HCT116 (cell line): ENCODE measurements around the gene CERS6. TPM values are rescaled to one million over a fixed set of nuclear protein-coding genes. Genes with fewer than 3 reads are reported as not detected.

Experiments used
- ATAC-seq: fragments of 200-7000 bp; cut with Tn5 transposase; 2 replicates; pipeline ENCODE4 v1.9.1; 2020; ENCODE audit warnings: mild to moderate bottlenecking, moderate library complexity
- BruUV-seq: library from RNA; stranded (reverse); fragments of 400-500 nt; replicated peaks from 2 replicates; lab custom pipeline; 2021; lab: Mats Ljungman, UMichigan
- CTCF ChIA-PET: fragments of 300-600 bp; sonication (Branson Sonifier 250); formaldehyde crosslinking; loops from one replicate; lab custom pipeline; 2021; ENCODE audit warnings: antibody characterized with exemption; lab: Charles Lee
- POLR2A ChIA-PET: fragments of 300-600, 350-600 bp; sonication (Branson Sonifier 250); formaldehyde crosslinking; loops from one replicate; lab custom pipeline; 2021; ENCODE audit warnings: antibody characterized with exemption; lab: Charles Lee
- RAD21 ChIA-PET, 2 experiments: fragments of 300-600 bp; sonication (Branson Sonifier 250); formaldehyde crosslinking; loops; one replicate each; lab custom pipeline; 2023; ENCODE audit warnings: low total read pairs in 2 of 2; ENCODE audit not compliant: uncharacterized antibody in 2 of 2, unreplicated experiment in 2 of 2, low non-redundant PET in 1 of 2; lab: Charles Lee
- DNase-seq: peaks from one replicate; pipeline ENCODE4 v3.0.0-alpha.2; 2010; ENCODE audit warnings: low read depth, low spot score
- H2AFZ ChIP-seq: fragments of 200-600 bp; shearing (Covaris generic), sonication (generic); 2 replicates; pipeline ENCODE4 v1.6.1; 2017; ENCODE audit warnings: low read depth, mixed run types, mixed read lengths, antibody characterized with exemption, low read length; ENCODE audit not compliant: poor library complexity, severe bottlenecking
- H3K27ac ChIP-seq: 2 replicates; pipeline ENCODE4 v1.5.1; 2012; ENCODE audit warnings: low read depth, low read length
- H3K27me3 ChIP-seq: fragments of 200-600 bp; sonication (generic); 2 replicates; pipeline ENCODE4 v1.6.1; 2016; ENCODE audit warnings: mixed run types, low read length, mixed read lengths; ENCODE audit not compliant: insufficient read depth
- H3K36me3 ChIP-seq, 2 experiments: fragments of 200-500 bp in 1 of 2; fragments of 200-600 bp in 1 of 2; sonication (Bioruptor generic) in 1 of 2; sonication (generic) in 1 of 2; 2 replicates each; pipeline versions ENCODE4 v1.5.1 to v1.6.1; 2014 to 2016; ENCODE audit warnings: low read length in 2 of 2, inconsistent platforms in 1 of 2, mixed read lengths in 1 of 2, mixed run types in 1 of 2; ENCODE audit not compliant: insufficient read depth in 2 of 2, control insufficient read depth in 1 of 2
- H3K4me1 ChIP-seq, 2 experiments: fragments of 200-600 bp in 1 of 2; sonication (generic) in 1 of 2; 2 replicates each; pipeline versions ENCODE4 v1.5.1 to v1.6.1; 2012 to 2017; ENCODE audit warnings: low read length in 2 of 2, inconsistent platforms in 1 of 2, mild to moderate bottlenecking in 1 of 2, mixed read lengths in 1 of 2, mixed run types in 1 of 2, moderate library complexity in 1 of 2; ENCODE audit not compliant: insufficient read depth in 2 of 2, control insufficient read depth in 1 of 2
- H3K4me2 ChIP-seq: fragments of 200-600 bp; sonication (generic); 2 replicates; pipeline ENCODE4 v1.6.1; 2017; ENCODE audit warnings: mixed run types, low read length, mixed read lengths
- H3K4me3 ChIP-seq, 2 experiments: fragments of 200-600 bp in 1 of 2; sonication (generic) in 1 of 2; replicated peaks in 1 of 2; 2 replicates each; pipeline ENCODE4 v1.5.1; 2011 to 2016; ENCODE audit warnings: low read length in 2 of 2, control low read depth in 1 of 2, low read depth in 1 of 2, mild to moderate bottlenecking in 1 of 2, mixed read lengths in 1 of 2, mixed run types in 1 of 2
- H3K79me2 ChIP-seq: fragments of 200-600 bp; sonication (generic); 2 replicates; pipeline ENCODE4 v1.6.1; 2017; ENCODE audit warnings: mild to moderate bottlenecking, mixed run types, low read length, moderate library complexity, mixed read lengths; ENCODE audit not compliant: insufficient read depth
- H3K9ac ChIP-seq: fragments of 200-600 bp; sonication (generic); 2 replicates; pipeline ENCODE4 v1.6.1; 2016; ENCODE audit warnings: low read length, mixed read lengths
- H3K9me2 ChIP-seq: fragments of 200-600 bp; sonication (generic), shearing (Covaris generic); 2 replicates; pipeline ENCODE4 v1.6.1; 2017; ENCODE audit warnings: mixed run types, mild to moderate bottlenecking, moderate library complexity; ENCODE audit not compliant: insufficient read depth
- H3K9me3 ChIP-seq, 2 experiments: fragments of 200-500 bp in 1 of 2; fragments of 200-600 bp in 1 of 2; sonication (Bioruptor generic) in 1 of 2; sonication (generic) in 1 of 2; 2 replicates each; pipeline ENCODE4 v1.6.1; 2014 to 2017; ENCODE audit warnings: low read length in 2 of 2, mixed read lengths in 2 of 2, inconsistent platforms in 1 of 2, low read depth in 1 of 2, mild to moderate bottlenecking in 1 of 2, mixed run types in 1 of 2, moderate library complexity in 1 of 2; ENCODE audit not compliant: control insufficient read depth in 1 of 2, insufficient read depth in 1 of 2
- H4K20me1 ChIP-seq: fragments of 200-600 bp; sonication (generic), shearing (Covaris generic); 2 replicates; pipeline ENCODE4 v1.6.1; 2017; ENCODE audit warnings: mixed run types, mild to moderate bottlenecking, moderate library complexity; ENCODE audit not compliant: insufficient read depth
- CBX3 ChIP-seq: IDR thresholded peaks from 2 replicates; pipeline ENCODE4 v1.6.1; 2012; ENCODE audit warnings: low read depth
- EGR1 ChIP-seq: IDR thresholded peaks from 2 replicates; pipeline ENCODE4 v1.6.1; 2012; ENCODE audit warnings: low read depth
- ELF1 ChIP-seq: IDR thresholded peaks from 2 replicates; pipeline ENCODE4 v1.6.1; 2012; ENCODE audit warnings: low read depth, borderline replicate concordance
- EZH2 ChIP-seq: fragments of 200-600 bp; sonication (generic); IDR thresholded peaks from 2 replicates; pipeline ENCODE4 v1.6.1; 2017; ENCODE audit warnings: antibody characterized with exemption, mixed run types
- FOSL1 ChIP-seq: IDR thresholded peaks from 2 replicates; pipeline ENCODE4 v1.6.1; 2012; ENCODE audit warnings: low read depth
- POLR2AphosphoS5 ChIP-seq: IDR thresholded peaks from 2 replicates; pipeline ENCODE4 v1.6.1; 2011; ENCODE audit warnings: mild to moderate bottlenecking, low read depth, low read length, moderate library complexity
- RAD21 ChIP-seq: IDR thresholded peaks from 2 replicates; pipeline ENCODE4 v1.6.1; 2012; ENCODE audit warnings: low read depth, mild to moderate bottlenecking
- SIN3A ChIP-seq: IDR thresholded peaks from 2 replicates; pipeline ENCODE4 v1.6.1; 2012; ENCODE audit warnings: low read depth
- SP1 ChIP-seq: IDR thresholded peaks from 2 replicates; pipeline ENCODE4 v1.6.1; 2012; ENCODE audit warnings: low read depth
- SRF ChIP-seq: IDR thresholded peaks from 2 replicates; pipeline ENCODE4 v1.6.1; 2012; ENCODE audit warnings: low read depth
- TCF7L2 ChIP-seq: IDR thresholded peaks from 2 replicates; pipeline ENCODE4 v1.7.0; 2011; ENCODE audit warnings: borderline replicate concordance, inconsistent platforms; ENCODE audit not compliant: insufficient read depth, insufficient read length; ENCODE audit errors: extremely low read depth
- YY1 ChIP-seq: IDR thresholded peaks from 2 replicates; pipeline ENCODE4 v1.6.1; 2011; ENCODE audit warnings: low read length, low read depth, moderate library complexity, mild to moderate bottlenecking; ENCODE audit not compliant: insufficient replicate concordance; ENCODE audit errors: extremely low read depth
- ZNF274 ChIP-seq: fragments of 200-500 bp; sonication (Bioruptor generic); IDR thresholded peaks from 2 replicates; pipeline ENCODE4 v1.6.1; 2014; ENCODE audit warnings: mild to moderate bottlenecking, low read depth, low read length, inconsistent platforms
- intact Hi-C: fragments of 100-400 bp; cut with micrococcal nuclease; formaldehyde crosslinking; loops from 2 replicates; pipeline ENCODE4 v1.10.0; 2022
- total RNA-seq: library from RNA; stranded (reverse); gene quantifications from one replicate; pipeline ENCODE4 v1.2.1, GENCODE V29; 2021; ENCODE audit not compliant: unreplicated experiment
- TF ChIP-seq, protein P1 (sequence below): IDR thresholded peaks from 2 replicates; pipeline ENCODE4 v1.6.1; 2011; ENCODE audit warnings: mild to moderate bottlenecking, low read length, moderate library complexity; ENCODE audit not compliant: insufficient replicate concordance; ENCODE audit errors: extremely low read depth
- TF ChIP-seq, protein P2 (sequence below): IDR thresholded peaks from 2 replicates; pipeline ENCODE4 v1.6.1; 2012
- TF ChIP-seq, protein P3 (sequence below): IDR thresholded peaks from 2 replicates; pipeline ENCODE4 v1.6.1; 2012
- TF ChIP-seq, protein P4 (sequence below): IDR thresholded peaks from 2 replicates; pipeline ENCODE4 v1.6.1; 2012; ENCODE audit warnings: low read depth
- TF ChIP-seq, protein P5 (sequence below), 3 experiments: fragments of 200-600 bp in 1 of 3; sonication (generic) in 1 of 3; IDR thresholded peaks in 2 of 3; conservative IDR thresholded peaks in 1 of 3; 2 replicates each; pipeline ENCODE4 v1.5.1; 2012 to 2017; ENCODE audit warnings: low read depth in 2 of 3, low read length in 2 of 3, antibody characterized with exemption in 1 of 3, borderline replicate concordance in 1 of 3, control low read depth in 1 of 3, mild to moderate bottlenecking in 1 of 3, mixed read lengths in 1 of 3, mixed run types in 1 of 3, moderate library complexity in 1 of 3; ENCODE audit not compliant: insufficient read depth in 1 of 3

CERS6 gene
- total RNA-seq, 1 experiment from 2014 or later = 37.0 TPM

DNA sequence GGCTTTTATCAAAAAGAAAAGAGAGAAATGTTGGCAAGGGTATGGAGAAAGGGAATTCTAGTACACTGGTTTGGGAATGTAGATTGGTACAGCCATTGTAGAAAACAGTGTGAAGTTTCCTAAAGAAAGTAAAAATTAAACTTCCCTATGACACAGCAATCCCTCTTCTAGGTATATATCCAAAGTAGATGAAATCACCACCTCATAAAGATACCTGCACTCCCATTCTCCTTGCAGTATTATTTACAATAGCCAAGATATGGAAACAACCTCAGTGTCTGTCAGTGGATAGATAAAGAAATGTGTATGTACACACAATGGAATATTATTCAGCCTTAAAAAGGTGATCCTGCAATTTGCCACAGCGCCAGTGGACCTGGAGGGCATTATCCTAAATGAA, 199.1 kb downstream of the CERS6 start:
- H3K4me2 ChIP-seq = no peak overlapping the region
- no peak overlapping the region for H3K9ac ChIP-seq
- no peaks in the 10 kb centered on the region for H3K9me3 ChIP-seq
- no peaks in the 10 kb centered on the region for H4K20me1 ChIP-seq
- H3K27ac ChIP-seq = no peak overlapping the region
- H2AFZ ChIP-seq = no peak overlapping the region
- H3K79me2 ChIP-seq = no peaks in the 10 kb centered on the region
- BruUV-seq = no TSS peak
- TF ChIP-seq, protein P1, sequence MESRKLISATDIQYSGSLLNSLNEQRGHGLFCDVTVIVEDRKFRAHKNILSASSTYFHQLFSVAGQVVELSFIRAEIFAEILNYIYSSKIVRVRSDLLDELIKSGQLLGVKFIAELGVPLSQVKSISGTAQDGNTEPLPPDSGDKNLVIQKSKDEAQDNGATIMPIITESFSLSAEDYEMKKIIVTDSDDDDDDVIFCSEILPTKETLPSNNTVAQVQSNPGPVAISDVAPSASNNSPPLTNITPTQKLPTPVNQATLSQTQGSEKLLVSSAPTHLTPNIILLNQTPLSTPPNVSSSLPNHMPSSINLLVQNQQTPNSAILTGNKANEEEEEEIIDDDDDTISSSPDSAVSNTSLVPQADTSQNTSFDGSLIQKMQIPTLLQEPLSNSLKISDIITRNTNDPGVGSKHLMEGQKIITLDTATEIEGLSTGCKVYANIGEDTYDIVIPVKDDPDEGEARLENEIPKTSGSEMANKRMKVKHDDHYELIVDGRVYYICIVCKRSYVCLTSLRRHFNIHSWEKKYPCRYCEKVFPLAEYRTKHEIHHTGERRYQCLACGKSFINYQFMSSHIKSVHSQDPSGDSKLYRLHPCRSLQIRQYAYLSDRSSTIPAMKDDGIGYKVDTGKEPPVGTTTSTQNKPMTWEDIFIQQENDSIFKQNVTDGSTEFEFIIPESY = no peak
- TF ChIP-seq ZNF274 (no peak), CBX3 (no peak), TCF7L2 (no peak), YY1 (no peak), SRF (no peak), SIN3A (no peak), EZH2 (no peak), EGR1 (no peak), RAD21 (no peak), ELF1 (no peak), SP1 (no peak), POLR2AphosphoS5 (no peak), FOSL1 (no peak)
- TF ChIP-seq, protein P2, sequence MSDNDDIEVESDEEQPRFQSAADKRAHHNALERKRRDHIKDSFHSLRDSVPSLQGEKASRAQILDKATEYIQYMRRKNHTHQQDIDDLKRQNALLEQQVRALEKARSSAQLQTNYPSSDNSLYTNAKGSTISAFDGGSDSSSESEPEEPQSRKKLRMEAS = no peak
- TF ChIP-seq, protein P3, sequence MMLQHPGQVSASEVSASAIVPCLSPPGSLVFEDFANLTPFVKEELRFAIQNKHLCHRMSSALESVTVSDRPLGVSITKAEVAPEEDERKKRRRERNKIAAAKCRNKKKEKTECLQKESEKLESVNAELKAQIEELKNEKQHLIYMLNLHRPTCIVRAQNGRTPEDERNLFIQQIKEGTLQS = no peak
- TF ChIP-seq, protein P4, sequence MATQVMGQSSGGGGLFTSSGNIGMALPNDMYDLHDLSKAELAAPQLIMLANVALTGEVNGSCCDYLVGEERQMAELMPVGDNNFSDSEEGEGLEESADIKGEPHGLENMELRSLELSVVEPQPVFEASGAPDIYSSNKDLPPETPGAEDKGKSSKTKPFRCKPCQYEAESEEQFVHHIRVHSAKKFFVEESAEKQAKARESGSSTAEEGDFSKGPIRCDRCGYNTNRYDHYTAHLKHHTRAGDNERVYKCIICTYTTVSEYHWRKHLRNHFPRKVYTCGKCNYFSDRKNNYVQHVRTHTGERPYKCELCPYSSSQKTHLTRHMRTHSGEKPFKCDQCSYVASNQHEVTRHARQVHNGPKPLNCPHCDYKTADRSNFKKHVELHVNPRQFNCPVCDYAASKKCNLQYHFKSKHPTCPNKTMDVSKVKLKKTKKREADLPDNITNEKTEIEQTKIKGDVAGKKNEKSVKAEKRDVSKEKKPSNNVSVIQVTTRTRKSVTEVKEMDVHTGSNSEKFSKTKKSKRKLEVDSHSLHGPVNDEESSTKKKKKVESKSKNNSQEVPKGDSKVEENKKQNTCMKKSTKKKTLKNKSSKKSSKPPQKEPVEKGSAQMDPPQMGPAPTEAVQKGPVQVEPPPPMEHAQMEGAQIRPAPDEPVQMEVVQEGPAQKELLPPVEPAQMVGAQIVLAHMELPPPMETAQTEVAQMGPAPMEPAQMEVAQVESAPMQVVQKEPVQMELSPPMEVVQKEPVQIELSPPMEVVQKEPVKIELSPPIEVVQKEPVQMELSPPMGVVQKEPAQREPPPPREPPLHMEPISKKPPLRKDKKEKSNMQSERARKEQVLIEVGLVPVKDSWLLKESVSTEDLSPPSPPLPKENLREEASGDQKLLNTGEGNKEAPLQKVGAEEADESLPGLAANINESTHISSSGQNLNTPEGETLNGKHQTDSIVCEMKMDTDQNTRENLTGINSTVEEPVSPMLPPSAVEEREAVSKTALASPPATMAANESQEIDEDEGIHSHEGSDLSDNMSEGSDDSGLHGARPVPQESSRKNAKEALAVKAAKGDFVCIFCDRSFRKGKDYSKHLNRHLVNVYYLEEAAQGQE = no peak
- TF ChIP-seq, protein P5, sequence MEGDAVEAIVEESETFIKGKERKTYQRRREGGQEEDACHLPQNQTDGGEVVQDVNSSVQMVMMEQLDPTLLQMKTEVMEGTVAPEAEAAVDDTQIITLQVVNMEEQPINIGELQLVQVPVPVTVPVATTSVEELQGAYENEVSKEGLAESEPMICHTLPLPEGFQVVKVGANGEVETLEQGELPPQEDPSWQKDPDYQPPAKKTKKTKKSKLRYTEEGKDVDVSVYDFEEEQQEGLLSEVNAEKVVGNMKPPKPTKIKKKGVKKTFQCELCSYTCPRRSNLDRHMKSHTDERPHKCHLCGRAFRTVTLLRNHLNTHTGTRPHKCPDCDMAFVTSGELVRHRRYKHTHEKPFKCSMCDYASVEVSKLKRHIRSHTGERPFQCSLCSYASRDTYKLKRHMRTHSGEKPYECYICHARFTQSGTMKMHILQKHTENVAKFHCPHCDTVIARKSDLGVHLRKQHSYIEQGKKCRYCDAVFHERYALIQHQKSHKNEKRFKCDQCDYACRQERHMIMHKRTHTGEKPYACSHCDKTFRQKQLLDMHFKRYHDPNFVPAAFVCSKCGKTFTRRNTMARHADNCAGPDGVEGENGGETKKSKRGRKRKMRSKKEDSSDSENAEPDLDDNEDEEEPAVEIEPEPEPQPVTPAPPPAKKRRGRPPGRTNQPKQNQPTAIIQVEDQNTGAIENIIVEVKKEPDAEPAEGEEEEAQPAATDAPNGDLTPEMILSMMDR (IDR thresholded peaks at IDR 0.05 in 2 of 3, conservative IDR thresholded peaks at IDR 0.05 in 1 of 3; ENCODE audit: borderline replicate concordance in 1 of 3, insufficient read depth in 1 of 3, low read depth in 2 of 3, low read length in 2 of 3) = no peak
- no peaks in the 10 kb centered on the region for H3K9me2 ChIP-seq
- no peaks in the 10 kb centered on the region for H3K36me3 ChIP-seq
- no peaks in the 10 kb centered on the region for H3K27me3 ChIP-seq
- no peak for DNase-seq
- ChIA-PET RAD21 (no interaction called here), POLR2A (no interaction called here), CTCF (no interaction called here)
- H3K4me3 ChIP-seq = no peak overlapping the region
- intact Hi-C loops = no loop called here
- ATAC-seq = no peak
- no peaks in the 10 kb centered on the region for H3K4me1 ChIP-seq
